Sigmoid colon (tissue), 7 donors: Measurements from ENCODE around the gene HPCAL1. TPM values are rescaled to one million over a fixed set of nuclear protein-coding genes. Genes with fewer than 3 reads are reported as not detected.

ENCODE experiments used
- DNase-seq: peaks from one replicate; pipeline ENCODE4 v3.0.0-alpha.2; 2019
- H3K27ac ChIP-seq, 4 donors: fragments of 200-600 bp; sonication (generic); one replicate each; pipeline ENCODE4 v1.5.1; 2016 to 2019; ENCODE audit warnings: mild to moderate bottlenecking in 1 of 4
- H3K27me3 ChIP-seq, 3 donors: fragments of 200-600 bp; sonication (generic); one replicate each; pipeline ENCODE4 v1.5.1; 2019; ENCODE audit warnings: mild to moderate bottlenecking in 1 of 3
- H3K36me3 ChIP-seq, 4 donors: fragments of 200-600 bp; sonication (generic); one replicate each; pipeline ENCODE4 v1.5.1; 2016 to 2019
- H3K4me1 ChIP-seq, 4 donors: fragments of 200-600 bp; sonication (generic); one replicate each; pipeline ENCODE4 v1.5.1; 2017 to 2019
- H3K4me3 ChIP-seq, 4 donors: fragments of 200-600 bp; sonication (generic); one replicate each; pipeline ENCODE4 v1.5.1; 2017 to 2019; ENCODE audit warnings: mild to moderate bottlenecking in 2 of 4, moderate library complexity in 1 of 4
- H3K9me3 ChIP-seq, 4 donors: fragments of 200-600 bp in 3 of 4; sonication (generic) in 3 of 4; one replicate each; pipeline versions ENCODE4 v1.5.1 to v1.6.1; 2013 to 2019
- EP300 ChIP-seq, 4 donors: sonication (generic); formaldehyde crosslinking; IDR thresholded peaks; one replicate each; pipeline ENCODE4 v1.6.1; 2017; ENCODE audit warnings: antibody characterized with exemption in 4 of 4
- POLR2A ChIP-seq, 2 donors: fragments of 450-650 bp; IDR thresholded peaks; one replicate each; pipeline ENCODE4 v1.6.1; 2016; ENCODE audit warnings: antibody characterized with exemption in 2 of 2, mild to moderate bottlenecking in 2 of 2, moderate library complexity in 2 of 2
- POLR2AphosphoS5 ChIP-seq, 4 donors: sonication (generic); formaldehyde crosslinking; IDR thresholded peaks; one replicate each; pipeline ENCODE4 v1.6.1; 2017; ENCODE audit warnings: antibody characterized with exemption in 4 of 4
- WGBS, 2 donors: extraction: QIAGEN DNeasy Blood & Tissue Kit; methylation state at CpG; one replicate each; pipeline ENCODE4 v1.1.7; 2013; 5-methylcytosine and 5-hydroxymethylcytosine counted together
- intact Hi-C: fragments of 100-400 bp; cut with DNase I; formaldehyde crosslinking; loops from one replicate; pipeline ENCODE4 v1.15.1; 2023
- polyA plus RNA-seq, 3 donors: library from polyadenylated mRNA; stranded (reverse); fragments of 200-250 nt; gene quantifications; one replicate each; pipeline ENCODE4 v1.2.3, GENCODE V29; 2013
- total RNA-seq, 4 donors: library from RNA; depleted of rRNA; stranded (reverse); fragments of >200 nt; gene quantifications; one replicate each; pipeline ENCODE4 v1.1.0, GENCODE V29; 2016
- TF ChIP-seq, protein P1 (sequence below), 4 experiments: fragments of 450-650 bp in 3 of 4; fragments of 200-600 bp in 1 of 4; IDR thresholded peaks; one replicate each; pipeline ENCODE4 v1.5.1; 2016 to 2019; ENCODE audit warnings: antibody characterized with exemption in 4 of 4, mild to moderate bottlenecking in 3 of 4, moderate library complexity in 2 of 4
- donor health status: healthy with polysubstance abuse.
- donor health status: Bipolar disorder and iron deficiency.
- donor health status: healthy.

HPCAL1 gene
- total and polyA plus RNA-seq, 7 donors = 27.7 to 115 (median 46.0) TPM

DNA sequence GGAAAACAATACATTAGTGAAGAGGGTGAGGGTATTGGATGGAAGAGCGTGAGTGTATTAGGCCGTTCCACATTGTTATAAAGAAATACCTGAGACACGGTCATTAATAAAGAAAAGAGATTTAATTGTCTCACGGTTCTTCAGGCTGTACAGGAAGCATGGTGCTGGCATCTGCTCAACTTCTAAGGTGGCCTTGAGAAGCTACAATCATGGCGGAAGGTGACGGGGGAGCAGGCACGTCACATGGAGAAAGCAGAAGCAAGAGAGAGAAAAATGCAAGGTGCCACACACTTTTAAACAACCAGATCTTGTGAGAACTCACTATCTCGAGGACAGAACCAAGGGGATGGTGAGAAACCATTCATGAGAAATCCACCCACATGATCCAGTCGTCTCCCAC is 18.2 kb downstream of the HPCAL1 start:
- peak; percentile 24 for DNase-seq
- peaks cover 0 to 7% (median 0%) of the 10 kb centered on the region in 4 donors for H3K4me1 ChIP-seq

DNA sequence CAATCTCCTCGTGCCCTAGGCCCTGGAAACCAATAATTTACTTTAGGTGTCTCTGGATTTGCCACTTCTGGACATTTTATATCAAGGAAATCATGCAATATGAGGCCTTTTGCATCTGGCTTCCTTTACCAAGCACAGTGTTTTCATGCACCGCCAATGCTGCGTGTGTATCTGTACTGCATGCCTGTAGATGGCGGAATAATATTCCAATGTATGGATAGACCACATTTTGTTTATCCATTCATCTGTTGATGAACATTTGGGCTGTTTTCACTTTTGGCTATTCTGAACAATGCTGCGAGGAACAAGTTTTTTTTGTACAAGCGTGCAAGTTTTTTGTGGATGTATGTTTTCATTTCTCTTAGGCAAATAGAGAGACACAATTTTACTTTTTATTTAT is 18.9 kb downstream of the HPCAL1 start:
- H3K27me3 ChIP-seq = no peaks in the 10 kb centered on the region
- 96 to 98% methylated on average over 6 of the region's 6 CpGs for WGBS, 2 donors
- intact Hi-C loops = no loop called here
- no peaks in the 10 kb centered on the region for H3K9me3 ChIP-seq
- no peak overlapping the region for H3K4me3 ChIP-seq
- H3K4me1 ChIP-seq = peaks cover 0 to 12% (median 5%) of the 10 kb centered on the region in 4 donors
- H3K36me3 ChIP-seq = no peaks in the 10 kb centered on the region
- H3K27ac ChIP-seq = no peak overlapping the region
- DNase-seq = peak; percentile 12
- TF ChIP-seq POLR2A (IDR thresholded peaks at IDR 0.05) (no peak), EP300 (IDR thresholded peaks at IDR 0.05) (no peak), POLR2AphosphoS5 (IDR thresholded peaks at IDR 0.05) (no peak)
- TF ChIP-seq, protein P1, sequence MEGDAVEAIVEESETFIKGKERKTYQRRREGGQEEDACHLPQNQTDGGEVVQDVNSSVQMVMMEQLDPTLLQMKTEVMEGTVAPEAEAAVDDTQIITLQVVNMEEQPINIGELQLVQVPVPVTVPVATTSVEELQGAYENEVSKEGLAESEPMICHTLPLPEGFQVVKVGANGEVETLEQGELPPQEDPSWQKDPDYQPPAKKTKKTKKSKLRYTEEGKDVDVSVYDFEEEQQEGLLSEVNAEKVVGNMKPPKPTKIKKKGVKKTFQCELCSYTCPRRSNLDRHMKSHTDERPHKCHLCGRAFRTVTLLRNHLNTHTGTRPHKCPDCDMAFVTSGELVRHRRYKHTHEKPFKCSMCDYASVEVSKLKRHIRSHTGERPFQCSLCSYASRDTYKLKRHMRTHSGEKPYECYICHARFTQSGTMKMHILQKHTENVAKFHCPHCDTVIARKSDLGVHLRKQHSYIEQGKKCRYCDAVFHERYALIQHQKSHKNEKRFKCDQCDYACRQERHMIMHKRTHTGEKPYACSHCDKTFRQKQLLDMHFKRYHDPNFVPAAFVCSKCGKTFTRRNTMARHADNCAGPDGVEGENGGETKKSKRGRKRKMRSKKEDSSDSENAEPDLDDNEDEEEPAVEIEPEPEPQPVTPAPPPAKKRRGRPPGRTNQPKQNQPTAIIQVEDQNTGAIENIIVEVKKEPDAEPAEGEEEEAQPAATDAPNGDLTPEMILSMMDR (IDR thresholded peaks at IDR 0.05) = no peak

More for the DNA sequence above, 18.2 kb downstream of the HPCAL1 start:
- intact Hi-C loops = no loop called here
- no peaks in the 10 kb centered on the region for H3K27me3 ChIP-seq
- no peak overlapping the region for H3K27ac ChIP-seq
- WGBS, 2 donors = 94 to 95% methylated on average over 9 of the region's 9 CpGs
- no peaks in the 10 kb centered on the region for H3K9me3 ChIP-seq
- no peak for TF ChIP-seq POLR2AphosphoS5 (IDR thresholded peaks at IDR 0.05)
- no peak for TF ChIP-seq EP300 (IDR thresholded peaks at IDR 0.05)
- TF ChIP-seq POLR2A (IDR thresholded peaks at IDR 0.05) = no peak
- TF ChIP-seq, protein P1 (IDR thresholded peaks at IDR 0.05) = no peak
- no peaks in the 10 kb centered on the region for H3K36me3 ChIP-seq
- H3K4me3 ChIP-seq = no peak overlapping the region

DNA sequence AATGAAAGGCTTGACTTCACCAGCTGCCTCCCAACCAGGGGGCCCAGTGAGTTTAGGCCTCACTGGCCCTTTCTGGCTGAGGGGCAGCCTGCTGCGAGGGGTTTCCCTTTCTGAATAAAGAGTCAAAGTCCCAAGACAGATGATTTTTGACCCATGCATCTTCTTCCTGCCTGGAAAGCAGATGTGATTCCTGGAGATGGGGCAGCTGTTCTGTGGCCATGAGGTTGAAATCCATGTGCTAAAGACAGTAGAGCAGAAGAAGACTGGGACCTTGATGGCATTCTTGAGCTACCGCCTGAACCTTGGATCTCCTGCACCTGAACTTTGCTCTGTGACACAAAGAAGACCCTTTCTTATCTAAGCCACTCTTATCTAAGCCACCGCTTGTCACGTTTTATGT is 19.8 kb downstream of the HPCAL1 start:
- Histone ChIP-seq H3K9me3 (no peaks in the 10 kb centered on the region), H3K27me3 (no peaks in the 10 kb centered on the region), H3K4me1 (peaks cover 0 to 20% (median 11%) of the 10 kb centered on the region in 4 donors), H3K27ac (no peak overlapping the region), H3K4me3 (no peak overlapping the region), H3K36me3 (no peaks in the 10 kb centered on the region)
- TF ChIP-seq, protein P1 (IDR thresholded peaks at IDR 0.05) = no peak
- TF ChIP-seq POLR2A (IDR thresholded peaks at IDR 0.05) = no peak
- no peak for TF ChIP-seq POLR2AphosphoS5 (IDR thresholded peaks at IDR 0.05)
- TF ChIP-seq EP300 (IDR thresholded peaks at IDR 0.05) = no peak
- intact Hi-C loops = no loop called here
- DNase-seq = peak; percentile 29
- 90 to 95% methylated on average over 4 of the region's 4 CpGs for WGBS, 2 donors

DNA sequence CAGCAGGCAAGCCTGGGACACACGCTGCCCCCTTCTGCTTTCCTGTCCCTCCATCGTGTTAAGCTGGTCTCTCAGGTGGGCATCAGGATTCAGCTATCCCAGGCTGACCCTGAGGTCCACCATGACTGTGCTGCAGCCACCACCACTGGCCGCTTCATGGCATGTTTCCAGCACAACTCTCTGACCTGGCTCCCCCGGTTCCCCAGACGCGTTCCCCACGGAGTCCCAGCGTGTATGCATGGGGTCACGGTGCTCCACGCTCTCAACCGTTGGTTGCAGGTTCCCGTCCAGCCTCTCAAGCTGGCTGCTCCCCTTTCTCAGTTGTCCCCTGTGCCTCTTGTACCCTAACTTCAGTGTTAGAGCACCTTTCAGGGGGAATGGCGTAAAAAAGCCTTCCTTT is 20.3 kb downstream of the HPCAL1 start:
- H3K36me3 ChIP-seq = no peaks in the 10 kb centered on the region
- DNase-seq = peak; percentile 48
- H3K4me3 ChIP-seq = no peak overlapping the region
- no peaks in the 10 kb centered on the region for H3K9me3 ChIP-seq
- TF ChIP-seq POLR2AphosphoS5 (IDR thresholded peaks at IDR 0.05) = no peak
- TF ChIP-seq EP300 (IDR thresholded peaks at IDR 0.05) = no peak
- TF ChIP-seq POLR2A (IDR thresholded peaks at IDR 0.05) = no peak
- TF ChIP-seq, protein P1 (IDR thresholded peaks at IDR 0.05) = no peak
- H3K27me3 ChIP-seq = no peaks in the 10 kb centered on the region
- intact Hi-C loops = no loop called here
- H3K4me1 ChIP-seq = peaks cover 0 to 24% (median 13%) of the 10 kb centered on the region in 4 donors
- WGBS, 2 donors = 97% methylated on average over 13 of the region's 13 CpGs
- H3K27ac ChIP-seq = no peak overlapping the region

DNA sequence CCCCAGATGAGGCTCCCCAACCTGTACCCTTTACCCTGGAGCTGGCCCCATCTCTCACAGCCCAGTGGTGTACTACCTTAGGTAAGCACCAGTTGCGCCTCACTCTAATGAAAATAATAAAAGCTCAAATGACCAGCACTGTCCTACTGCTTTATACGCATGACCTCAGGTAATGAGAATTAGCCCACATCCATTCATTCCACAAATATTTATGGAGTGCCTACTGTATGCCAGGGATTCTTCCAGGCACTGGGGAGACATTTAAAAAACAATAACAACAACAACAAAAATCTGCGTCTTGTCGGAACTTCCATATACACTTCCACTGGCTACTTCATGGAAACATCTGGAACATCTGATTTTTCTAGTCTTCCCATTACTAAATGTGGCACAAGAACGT is 20.8 kb downstream of the HPCAL1 start:
- Histone ChIP-seq H3K4me3 (no peak overlapping the region), H3K27ac (no peak overlapping the region), H3K27me3 (no peaks in the 10 kb centered on the region), H3K9me3 (no peaks in the 10 kb centered on the region), H3K4me1 (peaks cover 0 to 27% (median 18%) of the 10 kb centered on the region in 4 donors), H3K36me3 (no peaks in the 10 kb centered on the region)
- intact Hi-C loops = no loop called here
- DNase-seq = no peak
- WGBS, 2 donors = 93 to 97% methylated on average over 5 of the region's 5 CpGs
- TF ChIP-seq POLR2AphosphoS5 (IDR thresholded peaks at IDR 0.05) (no peak), POLR2A (IDR thresholded peaks at IDR 0.05) (no peak), EP300 (IDR thresholded peaks at IDR 0.05) (no peak)
- TF ChIP-seq, protein P1 (IDR thresholded peaks at IDR 0.05) = no peak
